ENCODE measurements around the gene HMGN1. TPM values are rescaled to one million over a fixed set of nuclear protein-coding genes. Genes with fewer than 3 reads are reported as not detected.

Gene HMGN1
- total RNA-seq, 1 experiment from 2014 or later, result 516 TPM

GRCh38 chr21:39366563-39366962 lies 17.7 kb upstream of the HMGN1 start:
- Histone ChIP-seq H2AFZ (ENCODE audit: low read length) (no peak overlapping the region), H2BK5ac (ENCODE audit: insufficient read length, low read length) (no peak overlapping the region), H3K18ac (ENCODE audit: insufficient read length, low read depth, low read length) (no peak overlapping the region), H4K20me1 (ENCODE audit: control insufficient read depth, insufficient read depth, insufficient read length) (no peaks in the 10 kb centered on the region), H4K5ac (ENCODE audit: insufficient read length, low read depth, low read length) (no peak overlapping the region), H3K9me3 (ENCODE audit: control insufficient read depth, low read depth, low read length) (no peaks in the 10 kb centered on the region), H3T11ph (ENCODE audit: low read length) (no peak overlapping the region), H3K79me1 (ENCODE audit: insufficient read depth, low read depth, low read length, poor library complexity, severe bottlenecking) (no peaks in the 10 kb centered on the region), H2BK120ac (ENCODE audit: low read depth, low read length, poor library complexity, severe bottlenecking) (no peak overlapping the region), H3K14ac (ENCODE audit: insufficient read depth, low read length) (no peak overlapping the region), H4K91ac (ENCODE audit: insufficient read length, low read depth, low read length) (no peak overlapping the region), H3K9ac (ENCODE audit: extremely low read depth, insufficient read length, low read length) (no peak overlapping the region), H3K79me2 (ENCODE audit: insufficient read depth, low read length) (no peaks in the 10 kb centered on the region), H3K56ac (ENCODE audit: insufficient read length, low read depth, low read length) (no peak overlapping the region), H3K23me2 (ENCODE audit: insufficient read length, low read depth, low read length, poor library complexity, severe bottlenecking) (no peaks in the 10 kb centered on the region), H3K4me2 (ENCODE audit: insufficient read depth, insufficient read length, low read length) (no peak overlapping the region), H3K27ac (ENCODE audit: insufficient read length, low read depth, low read length) (no peak overlapping the region), H3K4me1 (ENCODE audit: insufficient read depth, low read length) (no peaks in the 10 kb centered on the region), H2BK20ac (ENCODE audit: low read depth, low read length, poor library complexity, severe bottlenecking) (no peak overlapping the region), H2BK12ac (ENCODE audit: insufficient read length, low read depth, low read length) (no peak overlapping the region), H2AK5ac (ENCODE audit: insufficient read length, low read length) (no peak overlapping the region), H3K27me3 (ENCODE audit: insufficient read depth, low read length) (0 out of 2 replicates have a peak, but pooled peaks cover 2% of the 10 kb centered on the region), H3K4ac (ENCODE audit: low read depth, low read length) (no peak overlapping the region), H4K8ac (replicated peaks; ENCODE audit: insufficient read length, low read depth, low read length) (no peak overlapping the region), H3K23ac (ENCODE audit: insufficient read length, low read depth, low read length) (no peak overlapping the region), H2BK15ac (ENCODE audit: low read depth, low read length) (no peak overlapping the region)
- no peaks in the 10 kb centered on the region for H3K4me1 Mint-ChIP-seq
- no peak overlapping the region for H3K4me3 Mint-ChIP-seq
- WGBS (ENCODE audit: extremely low coverage, insufficient read length, low lambda C conversion rate), result no CpG with 5 or more reads among the region's 4 CpGs
- no peaks in the 10 kb centered on the region for H3K36me3 Mint-ChIP-seq (ENCODE audit: insufficient read depth in 1 of 3, low read depth in 3 of 3)
- no peak overlapping the region for H3K27ac Mint-ChIP-seq
- H3K27me3 Mint-ChIP-seq (ENCODE audit: low read depth), result peaks cover 3% of the 10 kb centered on the region
- no peak for TF ChIP-seq CTCF (conservative IDR thresholded peaks at IDR 0.05)
- DNase-seq, result no peak
- peaks cover 0 to 2% of the 10 kb centered on the region in 2 experiments; a peak in 1 of 5 replicates for H3K9me3 Mint-ChIP-seq

Measured in H9 (cell line).